Measurements from ENCODE around the gene RANBP1.

Gene RANBP1

GRCh38 chr22:20108757-20109230 lies 7.1 kb upstream of the RANBP1 start:
- no peak for DNase-seq (ENCODE audit: low read depth)

DNA sequence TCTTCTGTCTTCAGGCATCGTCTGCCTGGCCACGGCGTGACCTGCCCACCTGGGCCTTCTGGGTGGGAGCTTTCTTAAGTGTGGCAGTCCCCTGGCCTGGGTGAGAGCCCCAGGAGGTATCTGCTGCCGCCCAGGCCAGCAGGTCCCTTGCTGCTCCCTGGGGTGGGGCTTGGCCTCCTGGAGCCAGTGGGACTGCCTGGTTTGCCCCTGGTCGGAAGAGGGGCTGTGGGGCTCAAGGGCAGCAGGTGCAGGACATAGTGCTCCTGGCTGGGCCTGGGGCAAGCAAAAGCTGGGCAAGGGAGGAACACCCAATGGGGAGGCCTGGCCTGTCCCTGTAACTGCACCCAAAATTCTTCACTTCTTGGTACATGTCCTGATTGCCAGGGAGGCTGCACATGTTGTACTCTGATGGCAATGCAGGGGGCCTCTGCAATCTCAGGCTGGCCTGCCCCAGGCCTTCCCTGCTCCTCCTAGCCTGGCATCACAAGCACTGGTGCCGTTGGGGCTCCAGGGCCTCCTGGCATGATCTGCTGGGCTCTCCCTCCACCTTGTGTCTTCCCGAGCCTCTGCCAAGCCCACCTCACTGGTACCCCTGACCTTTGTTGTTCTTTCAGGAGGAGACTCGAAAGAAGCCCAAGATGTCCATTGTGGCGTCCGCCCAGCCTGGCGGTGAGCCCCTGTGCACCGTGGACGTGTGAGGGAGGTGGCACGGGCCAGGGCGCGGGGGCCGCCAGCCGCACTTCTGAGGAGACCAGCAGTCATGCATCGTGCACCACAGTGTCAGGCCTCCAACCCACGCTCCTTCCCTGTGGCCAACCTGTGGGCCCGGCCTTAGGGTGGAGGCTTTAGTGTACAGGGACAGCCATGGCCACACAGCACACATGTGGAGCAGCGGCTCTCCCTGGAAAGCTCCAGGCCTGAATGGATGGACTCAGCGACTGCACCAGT lies 6.2 kb upstream of the RANBP1 start:
- no peak for DNase-seq (ENCODE audit: low read depth)

- no peak for DNase-seq (ENCODE audit: low read depth)
Observed at GRCh38 chr22:20110359-20110985, 5.4 kb upstream of the RANBP1 start.

GRCh38 chr22:20111045-20111688 lies 4.7 kb upstream of the RANBP1 start:
- DNase-seq (ENCODE audit: low read depth): no peak

DNA sequence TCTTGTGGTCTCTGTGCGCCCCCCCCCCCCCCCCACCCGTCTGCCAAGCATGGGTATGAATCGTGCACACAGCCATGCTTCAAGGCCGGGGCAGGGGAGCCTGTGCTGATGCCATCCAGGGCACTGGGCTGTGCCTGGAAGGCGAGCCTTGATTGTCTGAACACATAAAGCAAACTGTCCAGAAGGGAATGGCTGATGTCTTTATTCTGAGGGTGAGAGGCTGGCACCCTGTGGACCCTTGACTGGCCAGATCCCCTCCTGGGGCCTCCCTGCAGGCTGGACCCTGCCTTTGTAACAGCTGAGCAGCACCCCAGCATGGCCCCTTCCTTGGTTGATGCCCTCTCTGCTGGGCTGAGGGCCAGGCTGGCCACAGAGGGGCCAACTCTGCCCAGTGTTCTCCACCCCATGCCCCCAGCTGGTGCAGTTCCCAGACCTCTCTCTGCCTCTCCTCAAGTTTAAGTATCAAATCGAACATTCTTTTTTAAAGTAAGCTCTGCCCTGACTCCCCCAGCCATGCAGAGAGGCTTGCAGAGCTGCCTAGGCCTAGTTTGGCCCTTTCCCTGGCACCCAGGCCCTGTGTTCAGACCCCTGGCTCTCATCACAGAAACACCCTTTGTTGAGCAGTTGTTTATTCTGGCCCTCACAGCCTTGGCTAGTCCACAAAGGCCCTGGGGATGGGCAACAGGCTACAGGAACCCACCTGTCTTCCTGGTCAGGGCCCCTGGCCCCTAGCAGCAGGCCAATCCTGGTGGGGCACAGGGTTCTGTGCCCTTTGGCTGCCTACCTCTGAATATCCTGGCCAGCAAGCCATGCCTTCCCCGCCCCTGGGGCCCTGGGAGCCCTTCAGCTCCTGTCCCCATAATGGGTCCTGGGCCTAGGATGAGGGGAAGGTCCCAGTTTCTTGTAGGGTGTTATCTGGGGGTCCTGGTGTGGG lies 3.9 kb upstream of the RANBP1 start:
- DNase-seq (ENCODE audit: low read depth): no peak

GRCh38 chr22:20112623-20113511 lies 3.0 kb upstream of the RANBP1 start:
- DNase-seq (ENCODE audit: low read depth): no peak

GRCh38 chr22:20113551-20114310 lies 2.2 kb upstream of the RANBP1 start:
- no peak for DNase-seq (ENCODE audit: low read depth)

GRCh38 chr22:20114506-20115475 lies 1.1 kb upstream of the RANBP1 start:
- no peak for DNase-seq (ENCODE audit: low read depth)

DNA sequence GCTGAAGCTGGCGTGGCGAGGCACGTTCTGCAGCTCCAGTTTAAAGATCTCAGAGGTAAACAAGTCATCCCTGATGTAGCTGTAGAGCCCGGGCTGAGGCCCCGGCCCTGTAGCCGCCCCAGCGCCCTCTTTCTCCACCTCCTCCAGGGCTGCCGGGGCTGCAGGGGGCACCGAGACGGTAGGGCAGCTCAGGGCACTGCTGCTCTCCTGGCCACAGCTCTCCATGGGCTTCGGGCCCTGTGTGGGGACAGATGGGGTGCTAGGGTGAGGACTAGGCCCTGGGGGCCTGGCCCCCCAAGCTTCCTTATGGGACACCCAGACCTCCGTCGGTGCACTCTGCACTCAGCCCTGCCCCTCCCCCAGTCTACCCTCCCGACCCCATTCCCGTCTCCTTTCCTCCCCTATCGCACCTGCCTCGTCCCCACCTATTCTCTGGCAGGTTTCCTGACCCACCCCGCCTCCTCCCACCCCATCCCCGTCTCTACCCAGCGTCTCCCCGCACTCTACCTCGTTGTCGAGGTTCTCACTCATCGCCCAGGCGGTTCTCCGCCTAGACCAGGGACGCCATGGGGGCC lies 559 bp downstream of the RANBP1 start:
- no peak for DNase-seq (ENCODE audit: low read depth)

DNA sequence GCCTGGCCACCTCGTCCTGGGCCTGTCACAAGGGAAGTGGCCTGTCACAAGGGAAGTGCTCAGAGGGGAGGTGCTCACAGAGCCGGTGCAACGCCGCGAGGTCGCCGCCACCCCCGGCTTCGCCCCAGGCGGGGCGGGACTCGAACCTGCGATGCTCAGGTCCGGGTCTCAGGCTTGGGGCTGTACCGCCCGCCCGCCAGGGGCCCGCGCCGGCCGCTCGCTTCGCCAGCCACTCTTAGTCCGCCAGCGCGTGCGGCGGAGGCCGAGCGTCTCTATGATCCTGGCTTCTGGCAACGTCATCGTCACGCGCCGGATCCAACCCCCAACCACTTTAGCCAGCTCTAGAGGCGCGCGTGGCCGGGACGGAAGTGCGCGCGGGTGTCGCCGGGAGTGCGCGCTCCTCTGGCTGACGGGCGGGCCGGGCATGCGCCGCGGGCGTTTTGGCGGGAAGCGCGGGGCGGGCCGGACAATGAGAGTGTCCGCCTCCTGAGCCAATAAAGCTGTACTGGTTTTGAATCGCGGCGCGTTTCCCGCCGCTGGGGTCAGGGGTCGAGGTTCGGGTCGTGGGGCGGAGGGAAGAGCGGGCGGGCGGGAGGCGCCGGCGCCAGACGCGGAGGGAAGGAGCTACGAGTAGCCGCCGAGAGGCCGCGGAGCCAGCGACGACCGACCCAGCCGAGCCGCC lies 1.2 kb downstream of the RANBP1 start, which contains the start of gene TRMT2A:
Gene TRMT2A, minus strand, starts transcription at position 276 of the 682 bp plus-strand sequence. CDS start 320 bp downstream, outside the sequence.
- peak; percentile 96 for DNase-seq (ENCODE audit: low read depth)

- DNase-seq (ENCODE audit: low read depth): no peak
Observed at GRCh38 chr22:20117633-20118299, 1.9 kb downstream of the RANBP1 start.

- no peak for DNase-seq (ENCODE audit: low read depth)
Observed at GRCh38 chr22:20118300-20119020, 2.6 kb downstream of the RANBP1 start.

DNA sequence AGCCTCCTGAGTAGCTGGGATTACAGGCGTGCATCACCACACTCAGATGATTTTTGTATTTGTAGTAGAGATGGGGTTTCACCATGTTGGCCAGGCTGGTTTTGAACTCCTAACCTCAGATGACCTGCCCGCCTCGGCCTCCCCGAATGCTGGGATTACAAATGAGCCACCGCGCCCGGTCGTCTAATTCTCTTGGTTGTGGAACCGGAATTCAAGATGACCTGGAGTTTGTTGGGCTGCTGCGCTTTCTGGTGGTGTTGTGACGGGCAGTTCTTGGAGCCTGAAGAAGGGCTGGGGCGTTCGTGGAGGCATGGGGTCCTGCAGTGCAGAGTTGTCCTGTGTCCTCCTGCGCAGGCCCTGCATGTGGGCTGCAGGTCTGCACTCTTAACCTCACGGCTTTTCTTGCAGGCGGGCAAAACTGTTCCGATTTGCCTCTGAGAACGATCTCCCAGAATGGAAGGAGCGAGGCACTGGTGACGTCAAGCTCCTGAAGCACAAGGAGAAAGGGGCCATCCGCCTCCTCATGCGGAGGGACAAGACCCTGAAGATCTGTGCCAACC lies 6.0 kb downstream of the RANBP1 start:
- no peak for DNase-seq (ENCODE audit: low read depth)

DNA sequence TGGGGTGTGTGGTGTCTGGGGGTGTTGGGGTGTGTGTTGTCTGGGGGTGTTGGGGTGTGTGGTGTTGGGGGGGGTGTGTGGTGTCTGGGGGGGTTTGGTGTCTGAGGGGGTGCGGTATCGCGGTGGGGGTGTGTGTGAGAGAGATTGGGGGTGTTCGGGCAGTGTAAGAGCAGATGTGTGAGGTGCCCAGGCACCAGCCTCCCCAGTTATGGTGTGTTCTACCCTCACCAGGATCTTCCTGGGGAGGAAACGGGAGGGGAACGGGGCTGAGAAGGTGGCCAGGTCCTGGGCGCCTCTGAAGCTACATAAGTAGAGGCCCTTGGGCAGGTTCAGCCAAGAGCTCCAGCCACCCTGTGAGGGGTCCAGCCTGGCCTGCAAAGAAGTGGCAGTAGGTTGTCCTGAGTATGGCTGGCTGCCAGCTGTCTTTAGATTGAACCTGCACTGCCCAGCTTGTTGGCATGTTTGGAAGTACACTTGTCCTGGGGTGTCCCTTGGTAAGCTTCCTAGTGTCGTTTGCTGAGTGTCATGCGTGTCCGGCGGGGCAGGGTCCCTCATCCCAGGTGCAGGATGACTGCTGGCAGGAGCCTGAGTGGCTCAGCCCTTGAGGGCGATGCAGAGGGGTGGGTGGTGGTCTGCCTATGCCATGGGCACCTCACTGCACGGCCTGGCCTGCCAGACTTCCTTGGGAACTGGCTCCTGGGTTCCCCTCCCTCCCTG lies 7.6 kb downstream of the RANBP1 start:
- DNase-seq (ENCODE audit: low read depth): no peak

GRCh38 chr22:20124083-20124787 lies 8.3 kb downstream of the RANBP1 start:
- DNase-seq (ENCODE audit: low read depth): no peak

Data from GM04504 (cell line).